GM18907 (cell line): ENCODE results near the gene MXI1.

ENCODE experiments used
- ATAC-seq: cut with Tn5 transposase; IDR thresholded peaks from one replicate; pipeline ENCODE4 v1.9.1; 2021; ENCODE audit warnings: mild to moderate bottlenecking, moderate library complexity; ENCODE audit not compliant: unreplicated experiment

Gene MXI1

DNA sequence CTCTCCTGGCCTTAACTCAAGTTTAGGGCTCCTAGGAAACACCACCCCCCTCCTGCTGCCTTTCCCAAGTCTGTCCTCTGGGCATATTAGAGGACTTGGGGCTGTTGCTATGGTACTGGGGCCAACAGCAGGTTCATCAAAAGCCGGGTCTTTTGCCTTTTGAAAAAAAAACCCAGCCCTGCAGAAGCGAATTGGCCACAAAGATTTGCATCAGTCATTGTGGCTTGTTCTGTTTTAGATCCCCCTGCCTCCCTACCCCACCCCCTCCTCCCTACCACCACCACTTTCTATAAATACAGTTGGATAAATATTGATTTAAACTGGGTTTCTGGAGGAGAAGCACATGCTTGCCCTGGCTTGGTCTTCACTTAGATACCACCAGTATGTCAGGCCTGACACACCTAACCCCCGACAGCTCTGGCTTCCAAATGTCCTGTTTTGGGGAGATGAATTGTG is 7.0 kb downstream of the MXI1 start:
- ATAC-seq = peak; percentile 37

DNA sequence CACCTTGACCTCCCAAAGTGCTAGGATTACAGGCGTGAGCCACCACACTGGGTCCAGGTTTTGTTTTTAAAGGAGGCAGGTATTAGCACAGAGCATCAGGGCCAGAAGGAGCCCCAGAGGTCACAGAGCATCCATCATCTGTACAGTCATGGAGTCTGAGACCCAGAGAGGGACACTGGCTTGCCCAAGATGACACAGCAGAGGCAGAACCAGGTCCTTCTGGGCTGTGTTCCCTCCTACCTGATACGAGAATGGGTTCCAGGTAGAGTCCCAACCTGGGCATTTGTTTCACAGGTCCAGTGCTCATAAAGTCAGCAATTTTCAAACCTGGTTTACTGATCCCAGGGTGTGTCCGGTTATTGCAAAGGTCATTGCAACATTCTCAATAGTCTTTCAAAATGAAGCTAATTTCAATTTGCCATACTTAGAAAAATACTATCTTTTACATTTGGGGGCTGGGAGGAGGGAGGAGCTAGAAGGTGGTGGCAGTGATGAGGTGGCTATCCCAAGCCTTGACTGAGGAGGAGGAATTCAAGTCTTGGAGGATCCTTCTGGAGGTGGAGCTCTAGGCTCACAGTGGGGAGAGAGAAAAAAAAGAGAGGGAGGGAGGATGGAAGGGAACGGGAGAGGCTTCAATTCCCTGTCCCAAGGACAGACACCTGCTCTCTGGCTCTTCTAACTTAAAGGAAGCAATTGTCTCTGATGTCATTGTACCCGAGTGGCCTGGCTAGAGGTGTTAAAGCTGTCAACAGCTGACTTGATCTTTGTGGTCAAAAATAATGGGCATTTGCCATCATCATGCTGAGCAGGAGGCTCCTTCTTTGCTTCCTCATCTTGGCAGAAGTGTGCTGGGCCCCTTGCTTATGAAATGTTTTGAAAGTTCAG is 8.1 kb downstream of the MXI1 start:
- no peak for ATAC-seq

DNA sequence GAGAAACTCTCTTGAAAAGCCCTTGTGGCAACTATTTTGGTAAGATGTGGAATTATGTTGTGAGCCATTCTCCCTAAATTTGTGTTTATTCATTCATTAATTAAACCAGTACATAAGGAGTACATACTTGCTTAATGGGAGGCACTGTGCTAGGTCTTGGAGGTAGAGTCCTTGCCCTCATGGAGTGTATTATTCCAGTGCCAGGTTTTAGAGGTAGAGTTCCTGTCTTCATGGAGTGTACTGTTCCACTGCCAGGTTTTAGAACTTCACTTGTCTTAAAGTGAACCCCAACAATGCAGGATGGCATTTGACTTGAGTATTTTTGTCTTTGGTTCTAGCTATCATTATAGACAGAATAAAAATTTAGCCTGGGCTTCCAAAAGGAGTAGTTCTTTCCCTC is 8.8 kb downstream of the MXI1 start:
- ATAC-seq = no peak

DNA sequence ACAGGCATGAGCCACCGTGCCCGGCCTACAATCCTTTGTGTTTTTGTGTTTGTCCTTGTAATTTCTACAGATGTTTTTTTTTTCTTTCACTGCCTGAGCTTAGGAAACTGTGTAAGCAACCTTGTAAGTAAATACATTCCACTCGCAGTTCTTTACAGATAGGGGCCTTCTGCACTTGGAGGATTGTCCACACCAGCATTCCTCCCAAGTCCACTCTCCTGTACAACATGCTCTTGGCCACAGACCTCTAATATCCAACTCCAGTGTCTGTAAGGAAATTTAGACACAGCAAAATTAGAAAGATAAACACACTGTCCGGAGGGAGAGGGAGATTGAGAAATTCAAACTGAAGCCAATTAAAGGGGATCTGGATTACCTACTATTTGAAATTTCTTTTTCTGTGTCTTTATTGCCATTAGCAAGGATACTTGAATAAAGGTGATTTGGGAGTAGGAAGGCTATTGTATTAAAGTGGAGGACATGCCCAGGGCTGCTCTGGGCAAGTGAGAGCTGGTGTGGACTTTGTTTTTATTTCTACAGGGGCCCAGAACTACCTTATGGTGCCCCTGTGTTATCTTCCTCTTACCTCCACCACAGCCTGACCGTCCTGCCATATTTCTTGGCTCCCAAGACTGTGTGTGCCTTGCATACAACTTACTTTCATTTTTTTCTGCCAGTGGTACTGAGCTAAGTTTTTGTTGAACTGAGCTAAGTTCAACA is 9.7 kb downstream of the MXI1 start:
- no peak for ATAC-seq

DNA sequence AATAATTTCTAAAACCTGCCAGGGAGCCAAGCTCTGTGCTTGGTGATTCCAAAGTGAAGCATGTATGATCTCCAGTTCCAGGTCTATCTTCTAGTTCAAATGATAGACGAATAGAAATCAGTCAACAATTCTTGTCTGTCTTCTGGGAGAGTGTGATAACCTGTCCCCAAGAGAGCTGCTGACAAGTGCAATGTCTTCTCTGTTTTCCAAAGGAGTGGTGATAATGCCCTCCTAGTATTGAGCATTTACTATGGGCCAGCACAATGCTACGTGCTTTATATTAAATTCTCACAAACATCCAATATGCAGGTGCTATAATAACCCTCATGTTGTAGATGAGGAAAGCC is 10.2 kb downstream of the MXI1 start:
- no peak for ATAC-seq

DNA sequence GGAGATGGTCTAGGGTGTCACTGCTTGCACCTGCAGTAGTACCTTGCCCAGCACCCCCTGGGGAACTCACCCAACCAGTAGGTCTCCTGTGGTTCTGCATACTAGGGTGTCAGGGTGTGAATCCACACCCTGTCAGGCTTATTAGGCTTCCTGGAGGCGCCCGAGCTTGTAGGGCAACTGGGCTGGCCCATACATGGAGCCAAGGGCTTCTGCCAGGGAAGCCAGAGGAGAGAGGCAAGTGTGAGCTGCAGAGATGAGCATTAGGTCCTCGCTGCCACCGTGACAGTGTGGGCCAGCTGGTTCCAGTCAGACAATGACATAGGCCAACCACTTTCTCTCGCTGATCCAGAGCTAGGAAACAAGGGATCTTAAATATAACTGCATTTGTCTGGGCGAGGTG is 11.2 kb downstream of the MXI1 start:
- ATAC-seq = no peak

DNA sequence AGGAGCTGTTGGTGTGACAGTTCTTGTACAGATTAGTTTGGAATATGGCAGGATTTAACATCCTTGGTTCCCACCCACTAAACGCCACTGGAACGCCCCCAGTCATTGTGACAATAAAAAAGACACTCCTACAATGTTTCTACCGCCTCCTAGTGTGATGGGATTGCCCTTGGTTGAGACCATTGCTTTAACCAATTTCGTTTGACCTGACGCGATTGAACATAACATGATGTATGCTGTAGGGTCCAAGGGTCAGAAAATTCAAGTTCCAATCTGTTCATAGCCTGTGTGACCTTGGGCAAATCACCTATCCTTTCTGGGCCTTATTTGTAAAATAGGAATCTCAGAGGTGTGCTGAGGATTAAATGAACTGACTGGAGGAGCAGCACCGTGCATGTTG is 12.5 kb downstream of the MXI1 start:
- ATAC-seq = no peak

DNA sequence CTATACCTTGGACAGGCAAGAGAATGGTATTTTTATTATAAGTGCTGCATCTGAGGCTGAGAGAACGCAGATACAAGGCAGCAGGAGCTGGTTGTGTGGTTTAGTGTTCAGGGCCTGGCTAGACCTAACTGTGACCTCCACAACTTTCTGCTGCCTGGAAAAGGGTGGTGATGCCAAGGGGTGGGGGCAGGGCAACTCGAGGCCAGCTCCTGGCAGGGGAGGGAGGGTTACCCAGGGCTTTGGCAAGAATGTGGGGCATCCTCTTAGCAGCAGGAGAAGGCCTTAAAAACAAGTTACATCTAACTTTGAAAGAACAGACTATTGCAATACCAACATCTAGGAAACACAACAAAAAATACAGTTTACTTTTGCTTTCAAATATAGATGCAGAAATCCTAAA is 13.0 kb downstream of the MXI1 start:
- no peak for ATAC-seq

DNA sequence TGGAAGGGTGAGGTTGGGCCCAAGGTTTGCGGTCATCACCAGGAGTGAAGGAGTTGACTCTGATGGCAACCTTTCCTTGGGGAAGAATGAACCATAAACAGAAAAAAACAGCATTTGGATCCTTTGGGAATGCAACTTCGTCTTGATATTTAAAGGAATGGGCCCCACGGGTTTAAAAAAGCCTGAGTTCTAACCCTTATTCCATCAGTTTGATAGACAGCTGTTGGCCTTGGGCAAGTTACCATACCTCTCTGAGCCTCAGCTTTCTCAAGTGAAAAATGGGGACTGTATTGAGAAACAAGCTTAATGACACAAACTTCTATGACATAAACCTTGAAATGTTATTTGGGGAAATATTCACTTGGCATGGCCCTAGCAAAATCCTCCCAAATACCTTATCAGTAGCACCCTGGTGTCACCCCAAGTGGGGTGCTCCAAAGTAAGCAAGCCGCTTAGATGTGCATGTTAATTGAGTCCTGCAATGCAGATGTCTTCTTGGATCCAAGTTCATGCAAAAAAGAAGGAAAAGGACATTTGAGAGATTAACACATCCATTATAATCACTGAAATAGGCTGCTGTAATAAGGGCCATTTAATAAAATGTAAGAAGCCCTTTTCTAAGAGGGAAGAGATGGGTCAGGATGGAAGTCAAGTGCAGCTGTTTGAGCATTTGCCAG is 13.8 kb downstream of the MXI1 start:
- ATAC-seq = no peak

DNA sequence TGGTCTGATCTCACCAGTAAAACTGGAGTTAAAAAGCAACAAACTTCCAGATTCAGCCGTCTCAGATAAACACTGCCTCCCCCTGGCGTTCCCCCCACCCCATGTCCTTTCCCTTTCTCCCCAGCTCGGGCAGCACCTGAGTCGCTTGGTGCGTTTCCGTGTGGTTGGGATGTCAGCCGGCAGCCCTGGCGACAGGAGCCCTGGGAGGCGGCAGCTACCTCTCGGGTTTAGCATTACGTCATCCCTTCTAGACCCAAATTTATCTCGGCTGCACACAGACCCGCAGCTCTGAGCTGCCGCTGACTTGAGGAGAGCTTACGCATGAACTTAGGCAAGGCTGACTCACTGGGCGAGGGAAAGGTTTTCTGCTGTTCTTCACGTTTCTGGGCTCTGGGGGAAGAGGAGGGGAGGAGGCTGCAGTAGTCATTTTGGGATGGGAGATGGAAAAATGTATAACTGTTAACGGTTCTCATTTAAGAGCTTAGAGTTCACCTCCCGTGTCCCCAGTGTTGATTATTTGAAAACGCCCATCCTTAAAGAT is 14.4 kb downstream of the MXI1 start:
- ATAC-seq = peak; percentile 56

DNA sequence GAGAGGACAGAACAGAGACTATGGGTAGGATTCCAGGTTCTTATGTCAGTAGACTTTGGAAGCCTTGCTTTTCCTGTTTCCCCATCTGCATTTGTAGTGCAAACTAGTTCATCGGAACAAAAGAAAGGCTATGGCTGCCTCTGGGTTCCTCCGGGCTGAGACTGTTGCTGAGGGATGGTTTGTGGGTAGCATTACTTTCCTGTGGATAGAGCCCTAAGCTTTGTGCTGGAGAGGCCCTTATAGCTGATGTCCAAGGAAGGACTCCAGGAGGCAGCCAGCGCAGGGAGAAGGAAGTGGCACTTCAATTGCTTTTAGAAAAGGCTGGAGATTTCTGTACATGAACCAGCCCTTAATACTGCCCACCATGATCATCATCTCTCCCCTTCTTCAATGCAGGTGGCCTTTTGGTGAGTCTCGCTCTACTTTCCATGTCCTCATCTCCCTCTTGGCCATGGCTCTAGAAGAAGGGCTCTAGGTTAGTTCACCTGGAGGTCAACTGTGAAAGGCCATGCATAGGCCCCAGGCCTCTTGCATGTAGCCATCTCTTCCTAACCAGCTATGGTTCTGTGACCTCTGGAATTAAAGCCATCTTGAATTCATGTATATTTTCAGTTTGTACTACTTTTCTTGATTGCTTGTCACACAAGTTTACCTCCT is 15.4 kb downstream of the MXI1 start:
- no peak for ATAC-seq

DNA sequence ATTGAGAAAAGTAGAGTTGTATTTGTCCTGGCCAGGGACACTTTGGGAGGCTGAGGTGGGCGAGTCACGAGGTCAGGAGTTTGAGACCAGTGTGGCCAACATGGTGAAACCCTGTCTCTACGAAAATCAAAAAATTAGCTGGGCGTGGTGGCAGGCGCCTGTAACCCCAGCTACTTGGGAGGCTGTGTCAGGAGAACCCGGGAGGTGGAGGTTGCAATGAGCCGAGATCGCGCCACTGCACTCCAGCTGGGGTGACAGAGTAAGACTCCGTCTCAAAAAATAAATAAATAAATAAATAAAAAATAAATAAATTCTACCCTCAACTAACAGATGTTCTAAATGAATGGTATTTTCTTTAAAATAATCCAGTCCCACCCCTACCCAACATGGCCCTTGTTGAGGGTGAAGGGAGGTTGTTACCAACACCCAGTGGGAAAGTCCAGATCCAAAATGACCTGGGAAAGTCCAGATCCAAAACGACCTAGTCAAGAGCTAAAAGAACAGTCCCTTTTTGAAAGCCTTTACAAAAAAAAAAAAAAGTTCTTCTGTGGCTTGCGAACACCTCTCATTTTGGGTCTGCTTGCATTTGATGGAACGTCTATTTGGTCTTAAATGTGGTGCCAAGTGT is 16.0 kb downstream of the MXI1 start:
- no peak for ATAC-seq

DNA sequence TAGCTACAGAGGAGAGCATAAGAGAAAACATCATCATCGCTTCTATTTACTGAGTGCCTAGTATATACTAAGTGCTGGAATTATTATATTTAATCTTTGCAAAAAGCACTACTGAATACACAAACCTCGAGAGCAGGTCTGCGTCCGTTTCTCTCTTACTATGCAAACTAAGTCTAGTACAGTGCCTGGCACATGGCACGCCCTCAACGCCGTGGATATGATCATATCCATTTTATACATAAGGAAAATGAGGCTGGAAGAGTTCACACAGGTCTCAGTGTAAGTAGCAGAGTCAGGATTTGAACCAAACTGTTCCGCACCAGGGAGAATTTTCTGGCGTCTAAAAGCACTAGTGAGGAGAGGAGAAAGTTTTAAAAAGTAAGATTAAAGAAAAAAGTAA is 17.6 kb downstream of the MXI1 start:
- no peak for ATAC-seq

DNA sequence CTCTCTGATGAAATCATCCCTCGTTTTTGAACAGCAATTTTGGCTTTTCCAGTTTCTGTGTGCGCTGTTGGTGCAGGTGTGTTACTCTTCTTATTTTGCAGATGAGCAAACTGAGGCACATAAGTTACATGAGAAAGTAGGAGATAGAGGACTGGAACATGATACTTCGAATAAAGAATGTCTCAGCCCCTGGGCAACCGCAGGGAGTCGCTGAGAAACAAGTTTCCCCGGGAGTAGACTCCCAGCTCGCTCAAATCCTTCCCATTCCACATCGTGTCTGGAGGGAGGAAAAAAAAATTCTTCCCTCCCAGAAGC is 18.0 kb downstream of the MXI1 start:
- peak; percentile 18 for ATAC-seq

DNA sequence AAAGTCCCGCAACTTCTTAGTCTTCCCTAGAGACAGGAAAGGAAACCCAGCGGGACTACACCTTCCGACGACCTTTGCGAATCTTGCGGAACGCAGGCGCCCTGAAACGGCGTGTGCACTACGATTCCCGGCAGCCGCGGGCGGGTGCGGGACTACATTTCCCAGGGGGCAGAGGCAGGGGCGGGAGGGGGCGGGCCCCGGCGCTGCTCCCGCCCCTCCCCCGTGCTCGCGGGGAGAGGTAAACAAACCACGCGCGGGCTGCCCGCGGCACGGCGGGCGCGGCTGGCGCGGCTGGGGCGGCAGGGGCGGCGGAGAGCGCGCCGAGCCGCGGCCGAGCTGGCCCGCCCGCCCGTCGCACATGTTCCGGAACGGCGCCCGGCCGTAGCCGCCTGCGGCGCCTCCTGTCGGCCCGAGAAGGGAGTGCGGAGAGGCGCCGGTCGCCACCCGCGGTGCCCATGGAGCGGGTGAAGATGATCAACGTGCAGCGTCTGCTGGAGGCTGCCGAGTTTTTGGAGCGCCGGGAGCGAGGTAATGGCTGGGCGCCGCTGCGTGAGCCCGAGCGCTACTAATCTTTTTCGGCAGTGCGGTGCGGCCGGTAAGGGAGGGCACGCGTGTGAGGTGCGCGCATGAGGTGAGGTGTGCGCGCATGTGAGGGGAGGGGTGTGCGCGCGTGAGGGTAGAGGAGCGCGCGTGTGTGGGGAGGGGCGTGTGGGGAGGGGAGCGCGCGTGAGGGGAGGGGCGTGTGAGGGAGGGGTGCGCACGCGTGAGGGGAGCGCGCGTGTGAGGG is 18.5 kb downstream of the MXI1 start:
- ATAC-seq = peak; percentile 81

DNA sequence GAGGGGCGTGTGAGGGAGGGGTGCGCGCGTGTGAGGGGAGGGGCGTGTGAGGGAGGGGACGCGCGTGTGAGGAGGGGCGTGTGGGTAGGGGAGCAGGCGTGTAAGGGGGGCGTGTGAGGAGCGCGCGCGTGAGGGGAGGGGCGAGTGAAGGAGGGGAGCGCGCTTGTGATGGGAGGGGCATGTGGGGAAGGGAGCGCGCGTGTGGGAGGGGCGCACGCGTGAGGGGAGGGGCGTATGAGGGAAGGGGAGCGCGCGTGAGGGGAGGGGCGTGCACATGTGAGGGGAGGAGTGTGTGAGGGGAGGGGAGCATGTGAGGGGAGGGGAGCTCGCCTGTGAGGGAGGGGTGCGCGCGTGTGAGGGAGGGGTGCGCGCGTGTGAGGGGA is 19.1 kb downstream of the MXI1 start:
- ATAC-seq = no peak

DNA sequence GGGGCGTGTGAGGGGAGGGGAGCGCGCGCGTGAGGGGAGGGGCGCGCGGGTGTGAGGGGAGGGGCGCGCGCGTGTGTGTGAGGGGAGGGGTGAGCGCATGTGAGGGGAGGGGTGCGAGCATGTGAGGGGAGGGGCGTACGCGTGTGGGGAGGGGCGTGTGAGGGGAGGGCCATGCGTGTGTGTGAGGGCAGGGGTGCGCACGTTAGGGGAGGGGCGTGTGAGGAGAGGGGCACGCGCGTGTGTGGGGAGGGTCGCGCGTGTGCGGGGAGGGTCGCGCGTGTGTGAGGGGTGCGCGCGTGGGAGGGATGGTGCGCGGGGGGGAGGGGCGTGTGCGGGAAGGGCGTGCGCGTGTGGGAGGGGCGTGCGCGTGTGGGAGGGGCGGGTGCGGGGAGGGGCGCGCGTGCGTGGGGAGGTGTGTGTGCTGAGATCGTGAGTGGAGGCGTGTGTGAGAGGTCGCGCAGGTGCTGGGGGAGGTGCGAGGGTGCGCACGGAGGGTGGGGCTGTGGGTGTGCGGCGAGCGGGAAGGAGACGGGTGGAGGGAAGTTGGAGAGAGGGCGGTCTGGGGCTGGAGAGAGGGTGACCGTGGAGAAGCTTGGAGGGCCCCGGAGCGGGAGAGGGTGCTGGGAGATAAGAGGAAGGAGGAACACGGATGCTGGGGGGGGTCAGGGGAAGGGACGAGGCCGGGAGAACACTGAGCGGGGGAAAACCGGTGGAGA is 19.7 kb downstream of the MXI1 start:
- ATAC-seq = no peak

DNA sequence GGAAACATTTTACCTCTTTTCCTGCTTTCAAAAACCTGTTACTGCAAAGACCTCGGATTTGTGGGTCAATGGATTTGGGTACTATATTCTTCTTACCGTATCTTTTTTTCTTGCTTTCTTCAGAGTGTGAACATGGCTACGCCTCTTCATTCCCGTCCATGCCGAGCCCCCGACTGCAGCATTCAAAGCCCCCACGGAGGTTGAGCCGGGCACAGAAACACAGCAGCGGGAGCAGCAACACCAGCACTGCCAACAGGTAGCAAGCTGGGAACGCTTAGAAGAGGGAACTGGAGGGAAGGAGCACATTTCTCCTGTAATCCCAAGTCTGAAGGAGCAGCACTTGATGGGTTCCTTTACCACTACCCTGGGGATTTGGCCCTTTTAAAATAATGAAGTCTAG is 20.7 kb downstream of the MXI1 start:
- no peak for ATAC-seq

DNA sequence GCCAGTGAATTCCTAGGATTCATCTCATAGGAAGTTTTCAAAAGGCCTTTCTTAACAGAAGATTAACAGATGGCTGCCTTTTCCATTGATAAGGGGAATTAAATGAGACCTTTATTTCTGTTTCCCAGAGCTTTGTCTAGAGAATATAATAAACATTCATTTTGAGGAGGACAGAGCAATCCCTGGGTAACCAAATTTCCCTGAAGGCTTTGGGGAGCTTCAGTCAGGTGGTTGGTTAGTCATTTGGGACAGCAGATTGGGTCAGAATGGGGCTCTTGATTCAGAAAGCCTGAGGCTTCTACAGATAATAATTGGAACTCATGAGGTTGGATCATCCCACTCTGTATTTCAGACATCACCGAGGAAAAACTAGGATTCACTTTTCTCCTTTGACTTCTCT is 21.8 kb downstream of the MXI1 start:
- no peak for ATAC-seq
